MM.1S (cell line): ENCODE data around the gene CFAP107.

Experiments
- DNase-seq: peaks from one replicate; pipeline ENCODE4 v3.0.0-alpha.2; 2015
- H2AFZ ChIP-seq: fragments of 300-600 bp; sonication (generic); 2 replicates; pipeline ENCODE4 v1.6.0; 2016; ENCODE audit warnings: antibody characterized with exemption, low read length
- H3F3A ChIP-seq: fragments of 300-600 bp; sonication (generic); 2 replicates; pipeline ENCODE4 v1.6.1; 2016; ENCODE audit warnings: mild to moderate bottlenecking, antibody characterized with exemption, low read length, moderate library complexity, mixed read lengths; ENCODE audit not compliant: insufficient read depth
- H3K27ac ChIP-seq: fragments of 300-600 bp; sonication (generic); 2 replicates; pipeline ENCODE4 v1.5.1; 2016; ENCODE audit warnings: mild to moderate bottlenecking, low read length
- H3K27me3 ChIP-seq: fragments of 300-600 bp; sonication (generic); replicated peaks from 2 replicates; pipeline ENCODE4 v1.6.0; 2016; ENCODE audit warnings: low read length; ENCODE audit not compliant: insufficient read depth
- H3K36me3 ChIP-seq: fragments of 300-600 bp; sonication (generic); replicated peaks from 2 replicates; pipeline ENCODE4 v1.6.1; 2016; ENCODE audit warnings: mild to moderate bottlenecking, low read length, mixed read lengths; ENCODE audit not compliant: insufficient read depth
- H3K4me1 ChIP-seq: fragments of 300-600 bp; sonication (generic); 2 replicates; pipeline ENCODE4 v1.6.1; 2016; ENCODE audit warnings: low read length, mixed read lengths
- H3K4me2 ChIP-seq: fragments of 300-600 bp; sonication (generic); 2 replicates; pipeline ENCODE4 v1.6.0; 2016; ENCODE audit warnings: low read depth, low read length
- H3K4me3 ChIP-seq: fragments of 300-600 bp; sonication (generic); 2 replicates; pipeline ENCODE4 v1.5.1; 2016; ENCODE audit warnings: low read length, mixed read lengths
- H3K79me2 ChIP-seq: fragments of 300-600 bp; sonication (generic); 2 replicates; pipeline ENCODE4 v1.6.1; 2016; ENCODE audit warnings: mixed run types, low read length, mixed read lengths
- H3K9ac ChIP-seq: fragments of 300-600 bp; sonication (generic); 2 replicates; pipeline ENCODE4 v1.6.1; 2016; ENCODE audit warnings: low read length, mixed read lengths
- H3K9me2 ChIP-seq: fragments of 300-600 bp; sonication (generic); replicated peaks from 2 replicates; pipeline ENCODE4 v1.6.1; 2016; ENCODE audit warnings: mild to moderate bottlenecking, low read length, mixed read lengths; ENCODE audit not compliant: insufficient read depth
- H3K9me3 ChIP-seq: fragments of 300-600 bp; sonication (generic); replicated peaks from 2 replicates; pipeline ENCODE4 v1.6.1; 2016; ENCODE audit warnings: mild to moderate bottlenecking, low read length, mixed read lengths; ENCODE audit not compliant: insufficient read depth
- H4K20me1 ChIP-seq: fragments of 300-600 bp; sonication (generic); 2 replicates; pipeline ENCODE4 v1.6.1; 2016; ENCODE audit warnings: mild to moderate bottlenecking, low read length, moderate library complexity, mixed read lengths; ENCODE audit not compliant: insufficient read depth
- EZH2 ChIP-seq: fragments of 300-600 bp; sonication (generic); optimal IDR thresholded peaks from 2 replicates; pipeline ENCODE3; 2017; ENCODE audit warnings: low read depth, mild to moderate bottlenecking, antibody characterized with exemption, low read length, mixed read lengths
- EZH2phosphoT487 ChIP-seq: fragments of 300-600 bp; sonication (generic); IDR thresholded peaks from 2 replicates; pipeline ENCODE4 v1.6.1; 2018; ENCODE audit warnings: antibody characterized with exemption, low read length
- TF ChIP-seq, protein P1 (sequence below): fragments of 300-600 bp; sonication (generic); IDR thresholded peaks from 2 replicates; pipeline ENCODE4 v1.5.1; 2016; ENCODE audit warnings: antibody characterized with exemption, low read length, mixed read lengths

The CFAP107 gene

DNA sequence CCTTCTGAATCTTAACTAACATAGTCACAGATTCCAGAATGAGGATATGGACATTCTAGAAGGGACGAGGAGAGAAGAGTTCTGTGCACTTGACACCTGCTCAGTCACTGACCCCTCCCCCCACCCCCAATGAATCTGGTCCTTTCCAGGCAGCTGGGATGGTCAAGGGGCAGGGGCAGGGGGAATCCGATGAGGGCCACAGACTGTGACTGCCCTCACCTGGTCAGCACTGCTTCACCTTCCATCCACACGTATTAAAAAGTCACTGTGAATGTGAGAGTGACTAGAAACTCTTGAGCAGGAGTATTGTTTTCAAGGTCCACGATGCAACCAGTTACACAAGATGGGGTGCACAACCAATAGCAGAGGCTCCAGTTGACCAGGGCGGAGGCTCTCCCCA lies 18.0 kb downstream of the CFAP107 start:
- no peaks in the 10 kb centered on the region for H3K79me2 ChIP-seq
- no peak overlapping the region for H3K27ac ChIP-seq
- DNase-seq = no peak
- H3K4me2 ChIP-seq = no peak overlapping the region
- H3K9me3 ChIP-seq = no peaks in the 10 kb centered on the region
- H3K36me3 ChIP-seq = no peaks in the 10 kb centered on the region
- no peaks in the 10 kb centered on the region for H3K4me1 ChIP-seq
- TF ChIP-seq EZH2 (no peak), EZH2phosphoT487 (no peak)
- TF ChIP-seq, protein P1, sequence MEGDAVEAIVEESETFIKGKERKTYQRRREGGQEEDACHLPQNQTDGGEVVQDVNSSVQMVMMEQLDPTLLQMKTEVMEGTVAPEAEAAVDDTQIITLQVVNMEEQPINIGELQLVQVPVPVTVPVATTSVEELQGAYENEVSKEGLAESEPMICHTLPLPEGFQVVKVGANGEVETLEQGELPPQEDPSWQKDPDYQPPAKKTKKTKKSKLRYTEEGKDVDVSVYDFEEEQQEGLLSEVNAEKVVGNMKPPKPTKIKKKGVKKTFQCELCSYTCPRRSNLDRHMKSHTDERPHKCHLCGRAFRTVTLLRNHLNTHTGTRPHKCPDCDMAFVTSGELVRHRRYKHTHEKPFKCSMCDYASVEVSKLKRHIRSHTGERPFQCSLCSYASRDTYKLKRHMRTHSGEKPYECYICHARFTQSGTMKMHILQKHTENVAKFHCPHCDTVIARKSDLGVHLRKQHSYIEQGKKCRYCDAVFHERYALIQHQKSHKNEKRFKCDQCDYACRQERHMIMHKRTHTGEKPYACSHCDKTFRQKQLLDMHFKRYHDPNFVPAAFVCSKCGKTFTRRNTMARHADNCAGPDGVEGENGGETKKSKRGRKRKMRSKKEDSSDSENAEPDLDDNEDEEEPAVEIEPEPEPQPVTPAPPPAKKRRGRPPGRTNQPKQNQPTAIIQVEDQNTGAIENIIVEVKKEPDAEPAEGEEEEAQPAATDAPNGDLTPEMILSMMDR = no peak
- no peak overlapping the region for H2AFZ ChIP-seq
- no peaks in the 10 kb centered on the region for H3F3A ChIP-seq
- no peak overlapping the region for H3K4me3 ChIP-seq
- H3K27me3 ChIP-seq = peaks cover 36% of the 10 kb centered on the region
- H3K9ac ChIP-seq = no peak overlapping the region
- no peaks in the 10 kb centered on the region for H3K9me2 ChIP-seq
- no peaks in the 10 kb centered on the region for H4K20me1 ChIP-seq

GRCh38 chr1:12769031-12769430 lies 23.0 kb downstream of the CFAP107 start:
- Histone ChIP-seq H3F3A (no peaks in the 10 kb centered on the region), H3K4me3 (no peak overlapping the region), H3K36me3 (no peaks in the 10 kb centered on the region), H3K27ac (no peak overlapping the region), H4K20me1 (no peaks in the 10 kb centered on the region), H3K79me2 (no peaks in the 10 kb centered on the region), H3K4me2 (no peak overlapping the region), H2AFZ (no peak overlapping the region), H3K27me3 (peaks cover 18% of the 10 kb centered on the region), H3K9ac (no peak overlapping the region), H3K4me1 (no peaks in the 10 kb centered on the region), H3K9me2 (no peaks in the 10 kb centered on the region), H3K9me3 (no peaks in the 10 kb centered on the region)
- DNase-seq = no peak
- TF ChIP-seq EZH2phosphoT487 (no peak), EZH2 (no peak)
- TF ChIP-seq, protein P1 = no peak

DNA sequence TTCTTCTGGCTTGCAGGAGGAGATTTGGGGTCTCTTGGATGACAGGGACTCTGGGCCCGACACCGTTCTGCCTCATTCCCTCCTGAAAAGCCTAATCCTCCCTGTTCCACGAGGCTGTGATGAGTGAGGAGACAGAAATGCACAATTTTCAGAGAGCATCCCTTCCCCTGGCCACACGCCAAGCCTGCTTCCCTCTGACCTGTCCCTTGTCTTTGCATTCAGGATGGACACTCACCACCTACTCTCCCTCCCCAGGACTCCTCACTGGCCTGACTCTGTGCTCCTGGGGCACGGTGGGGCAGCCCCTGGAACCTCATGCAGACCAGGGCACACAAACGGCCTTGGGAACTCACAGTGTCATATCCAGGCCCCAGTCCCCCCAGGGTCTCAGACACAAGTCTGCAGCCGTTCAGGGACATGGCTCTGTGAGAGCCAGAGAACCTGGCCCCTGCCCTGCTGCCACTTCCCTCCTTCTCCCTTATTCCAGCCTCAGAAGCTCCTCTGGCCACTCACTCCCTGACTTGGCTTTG lies 24.0 kb downstream of the CFAP107 start:
- Histone ChIP-seq H3K9ac (no peak overlapping the region), H3K27me3 (peaks cover 18% of the 10 kb centered on the region), H3K79me2 (no peaks in the 10 kb centered on the region), H3K27ac (no peak overlapping the region), H3K4me3 (no peak overlapping the region), H3K4me2 (no peak overlapping the region), H3K36me3 (no peaks in the 10 kb centered on the region), H3K9me2 (no peaks in the 10 kb centered on the region), H3F3A (no peaks in the 10 kb centered on the region), H3K9me3 (no peaks in the 10 kb centered on the region), H4K20me1 (no peaks in the 10 kb centered on the region), H2AFZ (no peak overlapping the region), H3K4me1 (no peaks in the 10 kb centered on the region)
- DNase-seq = no peak
- TF ChIP-seq EZH2phosphoT487 (no peak), EZH2 (no peak)
- TF ChIP-seq, protein P1 = no peak
